Measurements from ENCODE around the gene CD6.

DNA sequence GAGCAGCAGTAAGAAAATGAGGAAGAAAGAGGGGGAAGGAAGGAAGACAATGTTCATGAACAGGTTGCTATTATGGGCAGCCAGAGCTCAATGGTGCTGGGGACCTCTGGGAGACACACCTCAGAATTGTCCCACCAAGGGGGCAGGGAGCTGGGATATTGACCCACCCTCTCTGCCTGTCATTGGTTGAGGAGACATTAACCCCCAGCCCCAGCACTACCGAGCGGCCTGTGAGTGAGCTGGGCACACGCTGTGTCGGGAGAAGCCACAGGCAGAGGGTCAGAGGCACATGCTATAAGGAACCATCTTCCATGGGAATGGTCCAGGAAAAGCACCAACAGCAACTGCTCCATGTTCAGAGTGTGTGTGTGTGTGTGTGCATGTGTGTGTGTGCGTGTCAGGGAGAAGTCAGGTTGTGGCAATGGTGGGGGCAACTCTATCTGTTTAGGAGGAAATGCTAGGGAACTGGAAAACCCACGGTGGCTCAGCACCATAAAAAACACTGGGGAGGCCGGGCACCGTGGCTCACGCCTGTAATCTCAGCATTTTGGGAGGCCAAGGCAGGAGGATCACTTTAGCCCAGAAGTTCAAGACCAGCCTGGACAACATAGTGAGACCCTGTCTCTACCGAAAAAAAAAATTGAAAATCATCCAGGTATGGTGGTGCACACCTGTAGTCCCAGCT is 49.2 kb downstream of the CD6 start:
- TF ChIP-seq, protein P1, sequence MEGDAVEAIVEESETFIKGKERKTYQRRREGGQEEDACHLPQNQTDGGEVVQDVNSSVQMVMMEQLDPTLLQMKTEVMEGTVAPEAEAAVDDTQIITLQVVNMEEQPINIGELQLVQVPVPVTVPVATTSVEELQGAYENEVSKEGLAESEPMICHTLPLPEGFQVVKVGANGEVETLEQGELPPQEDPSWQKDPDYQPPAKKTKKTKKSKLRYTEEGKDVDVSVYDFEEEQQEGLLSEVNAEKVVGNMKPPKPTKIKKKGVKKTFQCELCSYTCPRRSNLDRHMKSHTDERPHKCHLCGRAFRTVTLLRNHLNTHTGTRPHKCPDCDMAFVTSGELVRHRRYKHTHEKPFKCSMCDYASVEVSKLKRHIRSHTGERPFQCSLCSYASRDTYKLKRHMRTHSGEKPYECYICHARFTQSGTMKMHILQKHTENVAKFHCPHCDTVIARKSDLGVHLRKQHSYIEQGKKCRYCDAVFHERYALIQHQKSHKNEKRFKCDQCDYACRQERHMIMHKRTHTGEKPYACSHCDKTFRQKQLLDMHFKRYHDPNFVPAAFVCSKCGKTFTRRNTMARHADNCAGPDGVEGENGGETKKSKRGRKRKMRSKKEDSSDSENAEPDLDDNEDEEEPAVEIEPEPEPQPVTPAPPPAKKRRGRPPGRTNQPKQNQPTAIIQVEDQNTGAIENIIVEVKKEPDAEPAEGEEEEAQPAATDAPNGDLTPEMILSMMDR (IDR thresholded peaks at IDR 0.05): no peak
- TF ChIP-seq POLR2A (IDR thresholded peaks at IDR 0.05): no peak

Measured in prostate gland (tissue), 2 donors.